Keratinocyte (primary cell): ENCODE measurements around the gene HOXC4. TPM values are rescaled to one million over a fixed set of nuclear protein-coding genes. Genes with fewer than 3 reads are reported as not detected.
A peak's percentile ranks its signal among the peaks of the same experiment; 100 is the strongest.

ENCODE experiments used
- DNase-seq: peaks from one replicate; pipeline ENCODE4 v3.0.0-alpha.2; 2011; ENCODE audit warnings: low read depth, missing footprints, low spot score
- FAIRE-seq: peaks from 2 replicates; lab custom pipeline; 2011; peaks lifted over from hg19 to GRCh38; lab: Jason Lieb, UNC
- H2AFZ ChIP-seq: 2 replicates; pipeline ENCODE4 v1.6.0; 2012; ENCODE audit warnings: low read length, control low read depth, inconsistent platforms; ENCODE audit not compliant: control insufficient read depth
- H3K27ac ChIP-seq: 2 replicates; pipeline ENCODE4 v1.5.1; 2011; ENCODE audit warnings: low read length; ENCODE audit not compliant: control insufficient read depth, insufficient read depth
- H3K27me3 ChIP-seq: 3 replicates; pipeline ENCODE4 v1.6.0; 2011; ENCODE audit warnings: low read length; ENCODE audit not compliant: control insufficient read depth, insufficient read depth; ENCODE audit errors: extremely low read depth
- H3K36me3 ChIP-seq, 2 experiments: 2 replicates in 1 of 2; 3 replicates in 1 of 2; pipeline ENCODE4 v1.5.1; 2011; ENCODE audit warnings: low read length in 2 of 2, mild to moderate bottlenecking in 1 of 2; ENCODE audit not compliant: control insufficient read depth in 2 of 2, insufficient read depth in 2 of 2; ENCODE audit errors: extremely low read depth in 1 of 2
- H3K4me1 ChIP-seq: 3 replicates; pipeline ENCODE4 v1.5.1; 2011; ENCODE audit warnings: low read length; ENCODE audit not compliant: control insufficient read depth, insufficient read depth; ENCODE audit errors: extremely low read depth
- H3K4me2 ChIP-seq: 3 replicates; pipeline ENCODE4 v1.6.0; 2011; ENCODE audit warnings: low read depth, low read length; ENCODE audit not compliant: control insufficient read depth, insufficient read depth; ENCODE audit errors: extremely low read depth
- H3K4me3 ChIP-seq, 3 experiments: fragments of 200-600 bp in 1 of 3; sonication (generic) in 1 of 3; 2 replicates in 2 of 3; 3 replicates in 1 of 3; pipeline ENCODE4 v1.5.1; 2011 to 2016; ENCODE audit warnings: low read length in 3 of 3, mild to moderate bottlenecking in 3 of 3, control low read depth in 2 of 3, inconsistent platforms in 1 of 3, low read depth in 1 of 3, mixed read lengths in 1 of 3, mixed run types in 1 of 3, moderate library complexity in 1 of 3; ENCODE audit not compliant: control insufficient read depth in 2 of 3, insufficient read depth in 2 of 3; ENCODE audit errors: extremely low read depth in 1 of 3
- H3K79me2 ChIP-seq: 2 replicates; pipeline ENCODE4 v1.6.0; 2012; ENCODE audit warnings: low read length; ENCODE audit not compliant: control insufficient read depth, insufficient read depth
- H3K9ac ChIP-seq: 3 replicates; pipeline ENCODE4 v1.6.0; 2011; ENCODE audit warnings: low read length; ENCODE audit not compliant: control insufficient read depth, insufficient read depth; ENCODE audit errors: extremely low read depth
- H3K9me1 ChIP-seq: 3 replicates; pipeline ENCODE4 v1.6.0; 2011; ENCODE audit warnings: low read length; ENCODE audit not compliant: control insufficient read depth, insufficient read depth; ENCODE audit errors: extremely low read depth
- H3K9me3 ChIP-seq: 2 replicates; pipeline ENCODE4 v1.5.1; 2012; ENCODE audit warnings: low read depth, low read length; ENCODE audit not compliant: control insufficient read depth
- H4K20me1 ChIP-seq: 3 replicates; pipeline ENCODE4 v1.6.0; 2011; ENCODE audit warnings: low read length; ENCODE audit not compliant: control insufficient read depth, insufficient read depth; ENCODE audit errors: extremely low read depth
- CTCF ChIP-seq, 3 experiments: IDR thresholded peaks in 1 of 3; conservative IDR thresholded peaks in 1 of 3; optimal IDR thresholded peaks in 1 of 3; 2 replicates in 2 of 3; 3 replicates in 1 of 3; pipeline versions ENCODE3 to v1.5.1; 2011; ENCODE audit warnings: low read length in 3 of 3, mild to moderate bottlenecking in 3 of 3, moderate library complexity in 2 of 3, control low read depth in 1 of 3, inconsistent platforms in 1 of 3; ENCODE audit not compliant: insufficient read depth in 2 of 3; ENCODE audit errors: extremely low read depth in 1 of 3
- EZH2 ChIP-seq: IDR thresholded peaks from one replicate; pipeline ENCODE4 v1.6.1; 2012; ENCODE audit warnings: inconsistent platforms, mild to moderate bottlenecking, low read length, moderate library complexity
- dilution Hi-C: fragments of 300-500 bp; cut with MboI; formaldehyde crosslinking; loops from one replicate; pipeline ENCODE4 v1.7.0; 2020; ENCODE audit warnings: low sequenced_read_pairs; ENCODE audit not compliant: extremely low pct_ligation_motif_present
- polyA plus RNA-seq, 5 experiments: library from polyadenylated mRNA; depleted of rRNA in 3 of 5; stranded (reverse) in 3 of 5; stranded (forward) in 1 of 5; unstranded in 1 of 5; fragments of >200 nt; gene quantifications; 1 replicate in 1 of 5; 2 replicates in 3 of 5; 3 replicates in 1 of 5; pipeline versions ENCODE4 v1.2.1 to v1.2.3, GENCODE V29; 2011 to 2012; ENCODE audit warnings: missing spikeins in 2 of 5, low read depth in 1 of 5, low replicate concordance in 1 of 5

The HOXC4 gene
- polyA plus RNA-seq, 1 donor (not counting 4 experiments of a cell fraction or from before 2014, with no cell fraction given): 1.8 TPM

GRCh38 chr12:54017878-54018467 lies 35.7 kb upstream of the HOXC4 start:
- Histone ChIP-seq H3K9me3 (no peaks in the 10 kb centered on the region), H3K4me3 (peak overlapping the region; percentile 56 to 95 (median 87)), H3K79me2 (peaks cover 58% of the 10 kb centered on the region), H3K9me1 (no peaks in the 10 kb centered on the region), H3K9ac (peak overlapping the region; percentile 98), H3K27ac (peak overlapping the region; percentile 98), H4K20me1 (no peaks in the 10 kb centered on the region), H3K27me3 (no peaks in the 10 kb centered on the region), H3K4me2 (peak overlapping the region; percentile 98), H2AFZ (peak overlapping the region; percentile 54), H3K4me1 (peaks cover 48% of the 10 kb centered on the region), H3K36me3 (no peaks in the 10 kb centered on the region)
- dilution Hi-C loops: no loop called here
- TF ChIP-seq EZH2 (no peak), CTCF (optimal IDR thresholded peaks at IDR 0.05 in 1 of 3, IDR thresholded peaks at IDR 0.05 in 1 of 3, conservative IDR thresholded peaks at IDR 0.05 in 1 of 3; ENCODE audit: extremely low read depth in 1 of 3, insufficient read depth in 2 of 3, low read length in 3 of 3) (no peak)
- no peak for DNase-seq
- FAIRE-seq: no peak

- peaks cover 53% of the 10 kb centered on the region for H3K4me1 ChIP-seq
- FAIRE-seq (no peak), DNase-seq (no peak)
- H3K36me3 ChIP-seq: no peaks in the 10 kb centered on the region
- H3K79me2 ChIP-seq: peaks cover 63% of the 10 kb centered on the region
- TF ChIP-seq EZH2 (no peak), CTCF (optimal IDR thresholded peaks at IDR 0.05 in 1 of 3, IDR thresholded peaks at IDR 0.05 in 1 of 3, conservative IDR thresholded peaks at IDR 0.05 in 1 of 3; ENCODE audit: extremely low read depth in 1 of 3, insufficient read depth in 2 of 3, low read length in 3 of 3) (no peak)
- no peaks in the 10 kb centered on the region for H4K20me1 ChIP-seq
- H3K27me3 ChIP-seq: no peaks in the 10 kb centered on the region
- H3K9ac ChIP-seq: peak overlapping the region; percentile 98
- peak overlapping the region; percentile 13 for H2AFZ ChIP-seq
- H3K9me3 ChIP-seq: no peaks in the 10 kb centered on the region
- H3K9me1 ChIP-seq: no peaks in the 10 kb centered on the region
- dilution Hi-C loops: no loop called here
- peak overlapping the region; percentile 56 to 95 (median 76) for H3K4me3 ChIP-seq
- peak overlapping the region; percentile 98 for H3K27ac ChIP-seq
- peak overlapping the region; percentile 96 for H3K4me2 ChIP-seq
Measured at GRCh38 chr12:54018468-54018984, 35.1 kb upstream of the HOXC4 start.
